SH-SY5Y (cell line): ENCODE data around the gene FHAD1.

Experiments used
- GATA2 ChIP-seq: IDR thresholded peaks from 2 replicates; pipeline ENCODE4 v1.6.1; 2011; ENCODE audit warnings: mild to moderate bottlenecking, low read depth, low read length
- GATA3 ChIP-seq: IDR thresholded peaks from 2 replicates; pipeline ENCODE4 v1.6.1; 2011; ENCODE audit warnings: low read depth, mild to moderate bottlenecking, low read length, moderate library complexity

The FHAD1 gene

DNA sequence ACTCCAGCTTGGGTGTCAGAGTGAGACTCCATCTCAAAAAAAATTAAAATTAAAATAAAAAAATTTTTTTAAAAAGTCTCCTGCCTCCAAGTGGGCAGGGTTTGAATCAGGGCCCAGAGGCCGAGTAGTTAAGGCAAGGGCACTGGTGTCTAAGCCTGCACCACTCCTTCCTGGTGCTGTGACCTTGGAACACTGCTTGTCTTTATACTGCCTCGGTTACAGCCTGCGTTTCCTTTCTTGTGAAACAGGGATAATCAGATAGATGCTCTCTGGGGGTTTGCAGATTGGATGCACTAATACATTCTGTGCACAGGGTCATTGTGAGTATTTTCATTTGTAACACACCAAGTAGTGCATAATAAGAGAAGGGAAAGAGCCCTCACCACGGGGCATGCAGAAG lies 104.3 kb downstream of the FHAD1 start:
- TF ChIP-seq GATA3 (no peak), GATA2 (no peak)

DNA sequence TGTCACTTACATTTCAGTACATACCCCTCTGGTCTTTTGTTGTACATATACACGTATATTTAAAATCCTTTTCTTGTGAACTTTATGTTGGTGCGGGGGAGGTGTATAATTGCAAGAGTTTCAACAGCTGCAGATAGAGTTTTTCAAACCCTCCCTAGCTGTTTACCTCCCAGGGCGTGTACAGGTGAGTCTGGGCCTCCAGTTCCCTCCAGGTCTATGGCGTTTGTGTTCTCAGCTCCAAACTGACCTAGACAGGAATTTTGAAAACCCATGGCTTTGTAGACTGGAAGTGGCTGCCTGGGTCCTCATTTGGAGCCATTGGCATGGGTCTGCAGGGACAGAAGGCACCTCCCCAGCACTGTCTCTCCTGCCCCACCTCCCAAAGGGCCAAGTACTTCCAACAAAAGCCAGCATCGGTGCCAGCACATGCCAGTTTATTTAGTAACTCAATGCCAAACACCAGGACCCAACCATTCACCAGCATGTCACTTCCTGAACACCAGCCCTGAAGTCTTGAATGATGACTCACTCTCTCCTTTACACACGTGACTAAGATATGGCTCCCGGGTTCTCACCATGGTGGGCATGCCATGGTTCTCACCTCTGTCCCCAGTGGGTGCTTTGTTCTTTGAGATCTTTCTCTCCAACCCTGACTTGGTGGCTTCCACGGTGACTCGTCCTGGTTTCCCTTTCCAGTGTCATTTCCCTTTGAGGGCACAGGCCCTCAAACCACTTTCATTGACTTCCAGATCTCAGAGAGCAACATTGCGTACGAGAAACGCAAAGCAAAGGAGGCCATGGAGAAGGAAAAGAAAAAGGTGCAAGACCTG lies 105.3 kb downstream of the FHAD1 start:
- no peak for TF ChIP-seq GATA2
- no peak for TF ChIP-seq GATA3

DNA sequence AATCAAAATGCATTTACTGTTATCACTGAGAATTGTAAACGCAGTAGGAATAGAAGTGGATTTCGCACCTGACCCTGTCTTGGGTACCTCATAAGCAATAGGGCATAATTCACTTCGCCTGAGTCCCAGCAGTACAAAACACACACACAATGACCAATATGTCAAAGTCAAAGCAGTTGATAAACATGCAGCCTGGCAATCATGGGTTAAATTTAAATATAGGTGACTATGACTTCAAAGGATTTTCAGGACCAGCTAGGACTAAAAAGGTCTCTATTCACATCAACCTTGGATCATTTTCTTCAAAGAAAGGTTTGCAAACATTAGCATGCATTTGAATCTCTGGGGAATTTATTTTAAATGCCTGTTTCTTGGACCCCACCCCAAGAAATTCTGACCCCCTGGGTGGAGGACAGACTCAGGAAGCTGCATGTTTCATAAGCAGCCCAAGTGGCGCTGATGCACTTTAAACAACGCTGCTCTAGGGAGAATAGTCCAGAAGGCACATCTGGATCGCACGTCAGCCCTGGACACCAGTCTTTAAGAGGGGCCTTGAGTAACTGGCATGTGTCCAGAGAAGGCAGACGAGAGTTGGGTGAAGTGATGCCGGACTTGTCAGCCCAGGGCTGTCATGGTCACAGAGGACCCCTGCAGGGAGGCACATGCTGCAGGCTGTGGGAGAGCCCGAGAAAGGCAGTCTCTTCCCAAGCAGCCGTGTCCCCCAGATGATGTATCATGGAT lies 107.0 kb downstream of the FHAD1 start:
- TF ChIP-seq GATA2: no peak
- no peak for TF ChIP-seq GATA3

DNA sequence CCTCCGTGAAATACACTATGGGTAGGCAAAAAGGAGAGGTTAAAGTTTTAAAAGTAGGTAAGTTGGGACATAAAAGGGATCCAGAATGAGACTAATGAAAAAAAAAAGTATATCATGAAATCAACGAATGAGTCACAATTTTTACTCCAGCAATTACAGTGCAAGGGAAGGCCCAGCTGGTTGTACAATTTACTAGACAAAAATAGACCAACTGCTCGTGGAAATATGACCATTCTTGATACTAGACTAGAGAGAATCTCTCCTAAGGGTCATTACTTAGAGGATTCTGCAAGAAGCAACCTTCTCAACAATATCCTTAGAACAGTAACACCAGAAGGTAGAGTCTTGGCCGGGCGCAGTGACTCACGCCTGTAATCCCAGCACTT lies 107.5 kb downstream of the FHAD1 start:
- TF ChIP-seq GATA2 (no peak), GATA3 (no peak)

DNA sequence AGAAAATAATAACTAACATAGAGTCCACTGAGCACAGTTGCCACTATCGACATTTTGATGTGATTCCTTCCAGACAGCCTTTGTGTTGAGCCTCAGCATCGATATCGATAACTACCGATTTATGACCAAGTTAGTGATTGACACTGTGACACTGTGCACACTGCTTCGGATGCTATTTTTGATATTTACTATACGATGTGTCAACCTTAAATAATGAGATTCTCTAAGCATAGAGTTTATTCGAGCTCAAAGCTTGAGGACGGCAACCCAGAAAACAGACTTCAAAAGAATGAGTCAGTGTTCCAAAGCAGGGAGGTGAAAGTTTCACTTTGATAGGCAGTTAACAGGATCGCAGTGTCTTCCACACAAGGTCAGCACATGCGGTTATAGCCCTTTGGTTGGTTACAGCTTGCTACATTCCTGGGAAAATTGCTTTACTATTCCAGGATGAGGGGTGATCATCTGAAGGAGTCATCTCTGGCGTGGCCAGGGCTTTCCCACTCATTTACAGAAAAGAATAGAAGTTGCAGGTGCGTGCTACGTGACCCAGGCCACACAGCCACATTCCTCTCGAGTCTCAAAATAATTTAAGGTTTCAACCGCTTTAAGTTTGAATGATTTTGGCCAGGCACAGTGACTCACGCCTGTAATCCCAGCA lies 109.1 kb downstream of the FHAD1 start:
- TF ChIP-seq GATA2: no peak
- no peak for TF ChIP-seq GATA3

DNA sequence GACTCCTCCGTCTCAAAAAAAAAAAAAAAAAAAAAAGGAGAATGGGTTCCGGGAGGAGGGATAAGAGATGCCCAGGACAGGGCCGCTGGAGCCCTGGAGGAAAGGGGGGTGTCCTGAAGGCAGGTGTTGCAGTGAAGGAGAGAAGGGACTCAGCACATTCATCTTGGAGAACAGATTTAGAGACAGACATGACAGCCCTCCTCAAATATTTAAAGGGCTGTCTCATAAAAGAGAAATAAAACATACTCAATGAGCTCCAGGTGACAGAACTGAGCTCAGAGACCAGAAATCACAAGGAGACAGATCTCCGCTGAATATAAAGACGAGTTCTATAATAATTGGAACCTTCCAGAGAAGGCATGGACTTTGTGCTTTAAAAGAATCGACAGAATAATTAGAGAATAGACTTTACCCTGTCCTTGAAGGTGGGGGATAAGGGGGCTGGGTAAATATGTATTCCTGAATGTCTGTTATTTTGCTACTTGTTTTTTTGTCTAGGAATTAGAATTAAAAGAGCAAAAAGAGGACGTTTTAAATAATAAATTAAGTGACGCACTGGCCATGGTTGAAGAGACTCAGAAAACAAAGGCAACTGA lies 110.7 kb downstream of the FHAD1 start:
- TF ChIP-seq GATA2: no peak
- no peak for TF ChIP-seq GATA3

DNA sequence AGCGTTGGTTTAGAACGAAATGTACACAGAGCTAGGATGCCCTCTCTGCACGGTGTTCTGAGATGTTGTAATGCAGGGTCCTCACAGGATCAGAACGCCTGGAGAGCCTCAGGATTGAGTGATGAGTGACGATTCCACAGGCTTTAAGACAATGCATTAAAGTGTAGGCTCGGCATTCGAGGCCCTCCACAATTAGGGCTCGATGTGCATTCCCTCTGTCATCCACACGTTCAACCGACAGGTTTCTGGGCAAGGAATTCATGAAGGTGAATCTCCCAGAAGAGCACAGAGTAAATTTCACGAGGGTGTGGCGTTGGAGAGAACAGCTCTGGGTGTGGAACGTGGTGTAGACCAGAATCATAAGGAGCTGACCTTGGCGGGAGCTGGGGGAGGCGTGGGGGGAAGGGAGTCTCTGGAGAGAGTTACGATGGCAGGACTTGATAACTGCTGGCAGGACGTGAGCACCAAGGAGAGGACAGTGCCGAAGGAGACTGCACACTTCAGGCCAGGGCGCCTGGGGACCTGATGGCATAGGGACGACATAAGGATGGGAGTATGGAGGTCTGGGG lies 111.6 kb downstream of the FHAD1 start:
- no peak for TF ChIP-seq GATA2
- TF ChIP-seq GATA3: no peak

DNA sequence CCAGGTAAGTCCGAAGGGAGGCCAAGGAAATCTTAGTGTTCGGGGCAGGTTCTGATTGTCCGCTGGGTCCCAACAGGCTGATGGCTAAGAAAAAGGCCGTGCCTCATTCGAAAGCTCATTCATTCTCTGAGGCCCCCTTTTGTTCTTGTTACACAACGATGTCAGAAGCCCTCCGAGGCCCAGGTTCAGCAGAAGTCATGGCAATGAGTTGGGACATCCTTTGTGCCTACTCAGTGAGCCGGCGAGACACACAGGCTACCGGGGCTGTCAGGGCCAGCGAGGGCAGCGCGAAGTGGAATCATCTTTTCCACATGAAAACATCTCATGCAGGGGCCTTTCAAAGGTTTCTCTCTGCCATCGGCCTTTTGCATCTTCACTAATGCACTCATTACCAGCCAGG lies 113.7 kb downstream of the FHAD1 start:
- TF ChIP-seq GATA2 (no peak), GATA3 (no peak)

DNA sequence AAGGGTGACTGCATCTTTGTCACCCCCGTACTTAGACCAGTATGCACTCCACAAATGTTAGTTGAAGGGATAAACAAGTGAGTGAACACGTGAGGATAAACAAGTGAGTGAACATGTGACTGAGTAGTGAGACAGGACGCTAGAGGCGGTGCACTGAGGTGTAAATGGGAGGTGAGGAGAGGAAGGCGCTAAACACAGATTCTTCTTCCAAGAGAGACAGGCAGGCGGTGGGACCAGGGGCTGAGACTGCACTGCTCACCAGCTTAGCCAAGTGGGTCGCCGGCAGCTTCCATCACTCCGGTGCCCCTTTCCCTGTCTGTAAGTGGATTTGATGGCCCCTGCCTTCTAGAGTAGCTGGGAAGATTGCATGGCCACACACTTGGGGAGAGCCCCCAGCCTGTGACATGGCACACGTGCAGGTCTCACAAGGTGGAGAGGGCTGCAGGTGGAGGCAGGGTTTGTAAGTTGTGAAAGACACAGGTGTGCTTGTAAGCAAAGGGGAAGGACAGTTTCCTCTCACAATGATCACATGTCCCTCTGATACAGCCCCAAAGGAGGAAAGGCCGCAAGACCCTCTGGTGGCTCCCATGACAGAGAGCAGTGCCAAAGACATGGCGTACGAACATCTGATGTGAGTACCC lies 115.2 kb downstream of the FHAD1 start:
- no peak for TF ChIP-seq GATA3
- no peak for TF ChIP-seq GATA2

DNA sequence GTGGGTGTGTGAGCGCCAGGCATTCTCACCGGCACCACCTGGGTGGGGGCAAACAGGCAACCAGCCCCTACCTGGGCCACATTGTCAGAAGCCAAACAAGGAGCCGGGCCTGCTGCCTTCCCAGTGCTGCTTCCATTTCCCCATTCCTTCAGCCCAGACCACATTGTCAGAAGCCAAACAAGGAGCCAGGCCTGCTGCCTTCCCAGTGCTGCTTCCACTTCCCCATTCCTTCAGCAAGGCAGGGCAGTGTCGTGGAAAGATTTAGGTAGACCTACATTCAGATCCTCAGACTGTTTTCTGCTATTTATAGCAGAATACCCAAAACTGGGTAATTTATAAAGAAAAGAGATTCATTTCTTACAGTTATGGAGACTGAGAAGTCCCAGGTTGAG lies 115.7 kb downstream of the FHAD1 start:
- TF ChIP-seq GATA2 (no peak), GATA3 (no peak)

DNA sequence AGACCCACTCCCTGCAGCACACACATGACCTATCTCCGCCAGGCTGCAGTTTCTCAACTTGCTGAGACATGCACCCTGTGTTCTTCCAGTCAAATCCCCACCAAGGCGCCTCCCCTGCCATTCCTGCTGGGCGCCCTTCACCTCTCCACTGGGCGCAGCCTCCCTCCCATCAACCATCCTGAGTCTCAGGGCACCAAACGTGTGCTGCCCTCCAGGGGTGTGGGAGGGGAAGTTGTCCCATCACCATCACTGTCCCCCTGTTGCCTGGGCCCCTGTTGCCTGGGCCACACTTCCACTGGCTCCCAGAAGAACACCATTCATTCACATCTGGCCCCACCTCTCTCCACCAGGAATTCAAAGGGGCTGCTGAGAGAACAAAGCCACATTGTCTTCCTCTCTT lies 117.7 kb downstream of the FHAD1 start:
- TF ChIP-seq GATA3 (no peak), GATA2 (no peak)

DNA sequence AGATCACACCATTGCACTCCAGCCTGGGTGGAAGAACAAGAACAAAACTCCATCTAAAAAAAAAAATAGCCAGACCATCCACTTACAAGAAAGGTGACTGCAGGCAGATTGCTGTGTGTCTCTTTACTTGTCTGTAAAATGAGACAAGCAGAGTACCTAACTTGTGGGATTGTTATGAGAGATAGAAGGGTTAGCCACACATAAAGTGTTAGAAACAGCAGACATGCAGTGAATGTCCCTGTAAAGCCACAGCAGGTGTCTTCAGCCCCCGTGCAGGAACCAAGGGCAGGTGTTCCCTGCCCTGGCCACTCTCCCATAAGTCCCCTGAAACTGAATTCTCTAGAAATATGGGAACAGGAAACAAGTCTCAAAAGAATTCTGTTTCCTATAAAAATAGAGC lies 121.9 kb downstream of the FHAD1 start:
- TF ChIP-seq GATA2: no peak

DNA sequence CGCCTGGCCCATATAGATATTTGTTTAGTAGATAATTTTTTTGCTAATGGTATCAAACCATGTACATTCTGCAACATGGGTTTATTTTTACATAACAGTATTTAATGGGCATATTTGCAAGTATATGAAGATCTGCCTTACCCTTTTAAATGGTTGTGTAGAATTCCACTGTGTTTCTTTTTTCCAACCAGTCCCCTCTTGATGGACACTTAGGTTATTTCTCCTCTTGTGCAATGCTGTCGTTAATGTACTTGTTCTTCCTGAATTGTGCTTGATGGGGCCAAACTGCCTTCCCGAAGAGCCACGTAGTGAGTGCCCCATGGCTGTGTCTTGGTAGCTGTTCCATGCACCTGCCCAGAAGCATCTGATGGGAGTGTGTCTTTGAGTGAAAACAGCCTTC lies 123.2 kb downstream of the FHAD1 start:
- no peak for TF ChIP-seq GATA2
- no peak for TF ChIP-seq GATA3
